K562 (cell line): ENCODE results near the gene ZNF324B. TPM values are rescaled to one million over a fixed set of nuclear protein-coding genes. Genes with fewer than 3 reads are reported as not detected.

Experiments used
- ATAC-seq: fragments of 200-7000 bp; cut with Tn5 transposase; 3 replicates; pipeline ENCODE4 v1.9.1; 2020; ENCODE audit warnings: moderate library complexity
- BruUV-seq: library from RNA; stranded (reverse); fragments of 400-500 nt; replicated peaks from 2 replicates; lab custom pipeline; 2021; lab: Mats Ljungman, UMichigan
- CTCF ChIA-PET: fragments of 300-600 bp; formaldehyde crosslinking; extraction: SDS; loops from one replicate; lab custom pipeline; 2021; ENCODE audit warnings: low intra/inter-chr PET ratio; lab: Yijun Ruan, JAX
- POLR2A ChIA-PET: fragments of 300-600, 350-650 bp; sonication (Branson Sonifier 250); formaldehyde crosslinking; extraction: SDS; loops from one replicate; lab custom pipeline; 2021; ENCODE audit warnings: antibody characterized with exemption, inconsistent platforms; lab: Yijun Ruan, JAX
- DNase-seq, 4 experiments: peaks; one replicate each; pipeline versions ENCODE4 v3.0.0 to v3.0.0-alpha.2; 2011 to 2018; ENCODE audit warnings: low spot score in 3 of 4, mixed read lengths in 3 of 4; ENCODE audit errors: extremely low read depth in 1 of 4
- FAIRE-seq: peaks from 2 replicates; lab custom pipeline; 2011; peaks lifted over from hg19 to GRCh38; lab: Jason Lieb, UNC
- H2AFZ ChIP-seq: 2 replicates; pipeline ENCODE4 v1.6.0; 2011; ENCODE audit warnings: low read depth, low read length, control low read depth, inconsistent platforms
- H3K27ac ChIP-seq: fragments of 200-600 bp; 3 replicates; pipeline ENCODE4 v1.8.0; 2011; ENCODE audit warnings: low read depth, mild to moderate bottlenecking, control low read depth, inconsistent platforms, low read length, moderate library complexity, mixed read lengths; ENCODE audit errors: extremely low read depth
- H3K27me3 ChIP-seq, 2 experiments: fragments of 300-600 bp in 1 of 2; 2 replicates in 1 of 2; 3 replicates in 1 of 2; pipeline versions ENCODE4 v1.6.0 to v1.8.0; 2011; ENCODE audit warnings: inconsistent platforms in 2 of 2, low read length in 2 of 2, mild to moderate bottlenecking in 1 of 2, mixed read lengths in 1 of 2, moderate library complexity in 1 of 2; ENCODE audit not compliant: control insufficient read depth in 2 of 2, insufficient read depth in 2 of 2
- H3K36me3 ChIP-seq: fragments of 300-600 bp; 3 replicates; pipeline ENCODE4 v1.8.0; 2011; ENCODE audit warnings: mild to moderate bottlenecking, low read length, inconsistent platforms; ENCODE audit not compliant: control insufficient read depth, insufficient read depth
- H3K4me1 ChIP-seq, 2 experiments: fragments of 200-600 bp in 1 of 2; replicated peaks in 1 of 2; 2 replicates in 1 of 2; 3 replicates in 1 of 2; pipeline versions ENCODE4 v1.5.1 to v1.8.0; 2011; ENCODE audit warnings: inconsistent platforms in 2 of 2, low read length in 2 of 2, mild to moderate bottlenecking in 1 of 2, mixed read lengths in 1 of 2, moderate library complexity in 1 of 2; ENCODE audit not compliant: control insufficient read depth in 2 of 2, insufficient read depth in 2 of 2
- H3K4me2 ChIP-seq: 2 replicates; pipeline ENCODE4 v1.6.1; 2011; ENCODE audit warnings: low read length, control low read depth, inconsistent platforms, mixed read lengths; ENCODE audit not compliant: insufficient read depth
- H3K4me3 ChIP-seq: fragments of 200-600 bp; sonication (generic), shearing (Covaris generic); 2 replicates; pipeline ENCODE4 v1.5.1; 2016; ENCODE audit warnings: control low read depth, inconsistent platforms
- H3K79me2 ChIP-seq: fragments of 200-600 bp; 3 replicates; pipeline ENCODE4 v1.8.0; 2011; ENCODE audit warnings: low read length, inconsistent platforms; ENCODE audit not compliant: control insufficient read depth, insufficient read depth
- H3K9ac ChIP-seq, 2 experiments: 2 replicates each; pipeline versions ENCODE4 v1.6.0 to v1.6.1; 2011; ENCODE audit warnings: low read depth in 2 of 2, low read length in 2 of 2, control low read depth in 1 of 2, inconsistent platforms in 1 of 2, mild to moderate bottlenecking in 1 of 2, mixed read lengths in 1 of 2; ENCODE audit not compliant: insufficient read depth in 1 of 2
- H3K9me1 ChIP-seq: one replicate; pipeline ENCODE4 v1.6.0; 2011; ENCODE audit warnings: inconsistent platforms, mild to moderate bottlenecking, low read length, moderate library complexity; ENCODE audit not compliant: control insufficient read depth, insufficient read depth
- H3K9me3 ChIP-seq: replicated peaks from 2 replicates; pipeline ENCODE4 v1.5.1; 2011; ENCODE audit warnings: low read depth, low read length, inconsistent platforms; ENCODE audit not compliant: control insufficient read depth, insufficient read depth
- H4K20me1 ChIP-seq: replicated peaks from 2 replicates; pipeline ENCODE4 v1.6.1; 2011; ENCODE audit warnings: low read length, inconsistent platforms, mixed read lengths; ENCODE audit not compliant: control insufficient read depth, insufficient read depth
- POLR2G ChIP-seq: fragments of 200-400 bp; formaldehyde crosslinking; IDR thresholded peaks from 2 replicates; pipeline ENCODE4 v1.6.1; 2017; ENCODE audit warnings: low read depth, mild to moderate bottlenecking, antibody characterized with exemption, low read length, moderate library complexity
- RBFOX2 ChIP-seq: fragments of 200-400 bp; formaldehyde crosslinking; IDR thresholded peaks from 2 replicates; pipeline ENCODE4 v1.6.1; 2017; ENCODE audit warnings: low read depth, mild to moderate bottlenecking, low read length, moderate library complexity
- ZFPM2 ChIP-seq: fragments of 250-450 bp; sonication (Bioruptor Pico); IDR thresholded peaks from 2 replicates; pipeline ENCODE4 v1.5.1; 2022; ENCODE audit warnings: mild to moderate bottlenecking
- WGBS: fragments of 100-300 bp; shearing (Covaris generic); methylation state at CpG from one replicate; pipeline ENCODE4 v1.1.6; 2016; ENCODE audit warnings: low coverage, mixed read lengths; ENCODE audit not compliant: insufficient coverage; ENCODE audit errors: missing lambda C conversion rate; 5-methylcytosine and 5-hydroxymethylcytosine counted together
- in situ Hi-C: fragments of 300-500 bp; cut with MboI; formaldehyde crosslinking; loops from 4 replicates; pipeline ENCODE4 v1.15.0; 2018; ENCODE audit warnings: inconsistent platforms, mixed read lengths
- intact Hi-C: fragments of 100-400 bp; cut with micrococcal nuclease; formaldehyde crosslinking; loops from 2 replicates; pipeline ENCODE4 v1.14.2; 2022
- polyA plus RNA-seq, 8 experiments: library from polyadenylated mRNA; depleted of rRNA in 4 of 8; stranded (reverse) in 5 of 8; unstranded in 3 of 8; fragments of >200 nt; fragmentation: Nextera tagmentation in 2 of 8; fragmentation: Illumina TruSeq in 1 of 8; extraction: Ambion mirVana in 2 of 8; extraction: Trizol in 1 of 8; gene quantifications; 2 replicates each; pipeline versions ENCODE4 v1.2.1 to v1.2.3, GENCODE V29; 2011 to 2014; ENCODE audit warnings: inconsistent platforms in 1 of 8, missing spikeins in 1 of 8
- small RNA-seq: library from RNA; depleted of rRNA; stranded (forward); fragments of <200 nt; gene quantifications from one replicate; pipeline ENCODE3, GENCODE V24; 2014
- total RNA-seq, 7 experiments: library from RNA; depleted of rRNA in 6 of 7; stranded (reverse); fragments of >200 nt in 6 of 7; fragmentation: Illumina TruSeq in 2 of 7; extraction: Trizol in 2 of 7; gene quantifications; 2 replicates each; pipeline versions ENCODE4 v1.2.1 to v1.2.3, GENCODE V29; 2011 to 2021; ENCODE audit warnings: low replicate concordance in 1 of 7

Gene ZNF324B
- total and polyA plus RNA-seq, 9 of the 15 experiments (the other 6 are each of a cell fraction or from before 2014, with no cell fraction given): 0.20 to 13.5 (median 5.7) TPM

- ATAC-seq: no peak
- Histone ChIP-seq H3K9ac (peak overlapping the region; percentile 88 to 90), H3K27ac (no peak overlapping the region; the same call in 1 of the 3 replicates), H3K79me2 (peaks cover 45% of the 10 kb centered on the region), H3K27me3 (no peaks in the 10 kb centered on the region), H2AFZ (no peak overlapping the region), H3K9me3 (no peaks in the 10 kb centered on the region), H3K4me2 (peak overlapping the region; percentile 98), H3K4me3 (peak overlapping the region; percentile 67), H3K4me1 (peaks cover 22 to 32% of the 10 kb centered on the region in 2 experiments; a peak in 4 of 5 replicates), H3K9me1 (no peaks in the 10 kb centered on the region), H4K20me1 (no peaks in the 10 kb centered on the region), H3K36me3 (peaks cover 4% of the 10 kb centered on the region; the same call in 1 of the 3 replicates)
- no peak for DNase-seq
- TF ChIP-seq POLR2G (peak; percentile 53), ZFPM2 (CRISPR knock-in tag) (no peak), RBFOX2 (peak; percentile 50; the same call in 1 of the 2 replicates)
- FAIRE-seq: no peak
- in situ Hi-C loops: no loop called here
- WGBS: 75% methylated on average over 14 of the region's 14 CpGs
- no TSS peak for BruUV-seq
- intact Hi-C loops: no loop called here
- ChIA-PET CTCF (no interaction called here), POLR2A (interaction anchor here (0.6 to 3.1 kb wide), 5 partner anchors 14 to 75 kb away, joined by 3 to 14 read pairs (median 4); partner anchors contain the start of gene ZBTB45)
These were observed 48.8 kb downstream of the ZNF324B start for GRCh38 chr19:58500242-58500641.

Small RNA genes within 50 kb of the gene (small RNA-seq; reads per million reads assigned to genes)
- gene RN7SL693P: not detected
- gene RNU6-1337P: not detected

Other genes with a start within 250 kb of the ZNF324B start
Only the 7 nearest of the 19 such genes appear.
- gene RPS5, start 64.4 kb upstream of the ZNF324B start, total RNA-seq (2014; rRNA removed): 3,570 and 3,842 TPM in 2 replicates
- 800 and 1,228 TPM in 2 replicates for gene RPS5, start 64.4 kb upstream of the ZNF324B start, total RNA-seq (2014; rRNA removed; fragmentation: Illumina TruSeq; extraction: Trizol)
- 1,556 and 1,583 TPM in 2 replicates for gene RPS5, start 64.4 kb upstream of the ZNF324B start, total RNA-seq (2015; rRNA removed; fragmentation: Illumina TruSeq; extraction: Trizol)
- 2,248 and 2,336 TPM in 2 replicates for gene RPS5, start 64.4 kb upstream of the ZNF324B start, total RNA-seq (2021)
- gene RPS5, start 64.4 kb upstream of the ZNF324B start, polyA plus RNA-seq (2011; rRNA removed): 3,238 and 3,879 TPM in 2 replicates
- 1,865 and 2,679 TPM in 2 replicates for gene RPS5, start 64.4 kb upstream of the ZNF324B start, polyA plus RNA-seq (2014; fragmentation: Illumina TruSeq; extraction: Trizol)
- 1,000 to 10,000 TPM; 2,484 to 2,751 TPM for gene RPS5, start 64.4 kb upstream of the ZNF324B start, polyA plus RNA-seq (2014; fragmentation: Nextera tagmentation; extraction: Ambion mirVana)
- gene RPS5, start 64.4 kb upstream of the ZNF324B start, polyA plus RNA-seq (2014; rRNA removed): 3,494 and 3,885 TPM in 2 replicates
- gene RNF225, start 56.0 kb upstream of the ZNF324B start, total RNA-seq (2014; rRNA removed): 0.37 TPM in 1 of 2 replicates, not detected in the other
- not detected in 2 replicates for gene RNF225, start 56.0 kb upstream of the ZNF324B start, total RNA-seq (2014; rRNA removed; fragmentation: Illumina TruSeq; extraction: Trizol)
- not detected in 2 replicates for gene RNF225, start 56.0 kb upstream of the ZNF324B start, total RNA-seq (2015; rRNA removed; fragmentation: Illumina TruSeq; extraction: Trizol)
- 0.31 and 0.33 TPM in 2 replicates for gene RNF225, start 56.0 kb upstream of the ZNF324B start, total RNA-seq (2021)
- not detected in 2 replicates for gene RNF225, start 56.0 kb upstream of the ZNF324B start, polyA plus RNA-seq (2011; rRNA removed)
- not detected in 2 replicates for gene RNF225, start 56.0 kb upstream of the ZNF324B start, polyA plus RNA-seq (2014; fragmentation: Illumina TruSeq; extraction: Trizol)
- gene RNF225, start 56.0 kb upstream of the ZNF324B start, polyA plus RNA-seq (2014; fragmentation: Nextera tagmentation; extraction: Ambion mirVana): not detected
- not detected in 2 replicates for gene RNF225, start 56.0 kb upstream of the ZNF324B start, polyA plus RNA-seq (2014; rRNA removed)
- gene ZNF584, start 43.0 kb upstream of the ZNF324B start, total RNA-seq (2014; rRNA removed): 35.0 and 44.2 TPM in 2 replicates
- gene ZNF584, start 43.0 kb upstream of the ZNF324B start, total RNA-seq (2014; rRNA removed; fragmentation: Illumina TruSeq; extraction: Trizol): 23.0 and 23.2 TPM in 2 replicates
- gene ZNF584, start 43.0 kb upstream of the ZNF324B start, total RNA-seq (2015; rRNA removed; fragmentation: Illumina TruSeq; extraction: Trizol): 22.1 and 22.9 TPM in 2 replicates
- gene ZNF584, start 43.0 kb upstream of the ZNF324B start, total RNA-seq (2021): 40.9 and 43.4 TPM in 2 replicates
- gene ZNF584, start 43.0 kb upstream of the ZNF324B start, polyA plus RNA-seq (2011; rRNA removed): 23.4 and 27.1 TPM in 2 replicates
- gene ZNF584, start 43.0 kb upstream of the ZNF324B start, polyA plus RNA-seq (2014; fragmentation: Illumina TruSeq; extraction: Trizol): 24.6 and 25.6 TPM in 2 replicates
- 1 to 10 TPM; 5.8 to 7.1 TPM for gene ZNF584, start 43.0 kb upstream of the ZNF324B start, polyA plus RNA-seq (2014; fragmentation: Nextera tagmentation; extraction: Ambion mirVana)
- gene ZNF584, start 43.0 kb upstream of the ZNF324B start, polyA plus RNA-seq (2014; rRNA removed): 20.8 and 27.5 TPM in 2 replicates
- not detected in 2 replicates for gene ZNF132, start 11.5 kb upstream of the ZNF324B start, total RNA-seq (2014; rRNA removed)
- not detected in 2 replicates for gene ZNF132, start 11.5 kb upstream of the ZNF324B start, total RNA-seq (2014; rRNA removed; fragmentation: Illumina TruSeq; extraction: Trizol)
- not detected in 2 replicates for gene ZNF132, start 11.5 kb upstream of the ZNF324B start, total RNA-seq (2015; rRNA removed; fragmentation: Illumina TruSeq; extraction: Trizol)
- gene ZNF132, start 11.5 kb upstream of the ZNF324B start, total RNA-seq (2021): not detected in 2 replicates
- 0.03 TPM in 1 of 2 replicates, not detected in the other for gene ZNF132, start 11.5 kb upstream of the ZNF324B start, polyA plus RNA-seq (2011; rRNA removed)
- gene ZNF132, start 11.5 kb upstream of the ZNF324B start, polyA plus RNA-seq (2014; fragmentation: Illumina TruSeq; extraction: Trizol): not detected in 2 replicates
- gene ZNF132, start 11.5 kb upstream of the ZNF324B start, polyA plus RNA-seq (2014; fragmentation: Nextera tagmentation; extraction: Ambion mirVana): under 1 TPM; 0.14 to 0.42 TPM
- 0.03 and 0.05 TPM in 2 replicates for gene ZNF132, start 11.5 kb upstream of the ZNF324B start, polyA plus RNA-seq (2014; rRNA removed)
- gene ZNF324, start 15.5 kb downstream of the ZNF324B start, total RNA-seq (2014; rRNA removed): 15.4 and 15.8 TPM in 2 replicates
- 3.0 and 3.5 TPM in 2 replicates for gene ZNF324, start 15.5 kb downstream of the ZNF324B start, total RNA-seq (2014; rRNA removed; fragmentation: Illumina TruSeq; extraction: Trizol)
- gene ZNF324, start 15.5 kb downstream of the ZNF324B start, total RNA-seq (2015; rRNA removed; fragmentation: Illumina TruSeq; extraction: Trizol): 9.6 and 11.0 TPM in 2 replicates
- 14.0 and 16.4 TPM in 2 replicates for gene ZNF324, start 15.5 kb downstream of the ZNF324B start, total RNA-seq (2021)
- gene ZNF324, start 15.5 kb downstream of the ZNF324B start, polyA plus RNA-seq (2011; rRNA removed): 4.5 and 5.3 TPM in 2 replicates
- 4.1 and 6.9 TPM in 2 replicates for gene ZNF324, start 15.5 kb downstream of the ZNF324B start, polyA plus RNA-seq (2014; fragmentation: Illumina TruSeq; extraction: Trizol)
- gene ZNF324, start 15.5 kb downstream of the ZNF324B start, polyA plus RNA-seq (2014; fragmentation: Nextera tagmentation; extraction: Ambion mirVana): 1 to 10 TPM in 1 of 2 experiments, under 1 TPM in 1; 0.92 to 1.2 TPM
- 7.5 and 8.3 TPM in 2 replicates for gene ZNF324, start 15.5 kb downstream of the ZNF324B start, polyA plus RNA-seq (2014; rRNA removed)
- gene ZNF446, start 24.7 kb downstream of the ZNF324B start, total RNA-seq (2014; rRNA removed): 4.2 and 4.8 TPM in 2 replicates
- gene ZNF446, start 24.7 kb downstream of the ZNF324B start, total RNA-seq (2014; rRNA removed; fragmentation: Illumina TruSeq; extraction: Trizol): 0.64 and 0.95 TPM in 2 replicates
- 2.5 and 3.3 TPM in 2 replicates for gene ZNF446, start 24.7 kb downstream of the ZNF324B start, total RNA-seq (2015; rRNA removed; fragmentation: Illumina TruSeq; extraction: Trizol)
- gene ZNF446, start 24.7 kb downstream of the ZNF324B start, total RNA-seq (2021): 3.5 and 4.3 TPM in 2 replicates
- 1.2 and 2.7 TPM in 2 replicates for gene ZNF446, start 24.7 kb downstream of the ZNF324B start, polyA plus RNA-seq (2011; rRNA removed)
- 1.2 and 2.4 TPM in 2 replicates for gene ZNF446, start 24.7 kb downstream of the ZNF324B start, polyA plus RNA-seq (2014; fragmentation: Illumina TruSeq; extraction: Trizol)
- under 1 TPM; 0.07 to 0.17 TPM for gene ZNF446, start 24.7 kb downstream of the ZNF324B start, polyA plus RNA-seq (2014; fragmentation: Nextera tagmentation; extraction: Ambion mirVana)
- 2.6 and 3.9 TPM in 2 replicates for gene ZNF446, start 24.7 kb downstream of the ZNF324B start, polyA plus RNA-seq (2014; rRNA removed)
- gene SLC27A5, start 60.4 kb downstream of the ZNF324B start, total RNA-seq (2014; rRNA removed): 101 and 152 TPM in 2 replicates
- gene SLC27A5, start 60.4 kb downstream of the ZNF324B start, total RNA-seq (2014; rRNA removed; fragmentation: Illumina TruSeq; extraction: Trizol): 29.4 and 48.4 TPM in 2 replicates
- 42.2 and 45.2 TPM in 2 replicates for gene SLC27A5, start 60.4 kb downstream of the ZNF324B start, total RNA-seq (2015; rRNA removed; fragmentation: Illumina TruSeq; extraction: Trizol)
- gene SLC27A5, start 60.4 kb downstream of the ZNF324B start, total RNA-seq (2021): 58.2 and 67.5 TPM in 2 replicates
- 64.7 and 86.6 TPM in 2 replicates for gene SLC27A5, start 60.4 kb downstream of the ZNF324B start, polyA plus RNA-seq (2011; rRNA removed)
- gene SLC27A5, start 60.4 kb downstream of the ZNF324B start, polyA plus RNA-seq (2014; fragmentation: Illumina TruSeq; extraction: Trizol): 56.9 and 85.4 TPM in 2 replicates
- 100 to 1,000 TPM; 316 to 318 TPM for gene SLC27A5, start 60.4 kb downstream of the ZNF324B start, polyA plus RNA-seq (2014; fragmentation: Nextera tagmentation; extraction: Ambion mirVana)
- gene SLC27A5, start 60.4 kb downstream of the ZNF324B start, polyA plus RNA-seq (2014; rRNA removed): 89.7 and 116 TPM in 2 replicates